Measurements from ENCODE around the gene ODF2.
A peak's percentile ranks its signal among the peaks of the same experiment; 100 is the strongest.
"Not testable (repeated sequence)": the region's sequence is repeated elsewhere in the genome, so short reads cannot be mapped to it uniquely, and the experiment has no call there.

Gene ODF2

GRCh38 chr9:128484686-128485413, 29.0 kb downstream of the ODF2 start:
- no peak for DNase-seq (ENCODE audit: low read depth)

- DNase-seq (ENCODE audit: low read depth), result no peak
Observed at GRCh38 chr9:128485414-128485855, 29.6 kb downstream of the ODF2 start.

- DNase-seq (ENCODE audit: low read depth), result no peak
Observed at GRCh38 chr9:128486201-128486600, 30.4 kb downstream of the ODF2 start.

- DNase-seq (ENCODE audit: low read depth), result no peak
Observed at GRCh38 chr9:128493424-128493823, 37.6 kb downstream of the ODF2 start.

- no peak for DNase-seq (ENCODE audit: low read depth)
Observed at GRCh38 chr9:128494108-128494745, 38.4 kb downstream of the ODF2 start.

- no peak for DNase-seq (ENCODE audit: low read depth)
Observed at GRCh38 chr9:128494746-128495129, 38.9 kb downstream of the ODF2 start.

- no peak for DNase-seq (ENCODE audit: low read depth)
Observed at GRCh38 chr9:128495296-128495695, 39.5 kb downstream of the ODF2 start.

GRCh38 chr9:128495804-128496417, 40.1 kb downstream of the ODF2 start:
- DNase-seq (ENCODE audit: low read depth), result no peak

- DNase-seq (ENCODE audit: low read depth), result no peak
Observed at GRCh38 chr9:128497824-128498610, 42.2 kb downstream of the ODF2 start.

- no peak for DNase-seq (ENCODE audit: low read depth)
Observed at GRCh38 chr9:128498911-128499310, 43.1 kb downstream of the ODF2 start.

GRCh38 chr9:128499920-128500319, 44.1 kb downstream of the ODF2 start:
- no peak for DNase-seq (ENCODE audit: low read depth)

GRCh38 chr9:128503415-128503825, 47.6 kb downstream of the ODF2 start:
- DNase-seq (ENCODE audit: low read depth), result not testable (repeated sequence)

- no peak for DNase-seq (ENCODE audit: low read depth)
Observed at GRCh38 chr9:128503870-128504269, 48.1 kb downstream of the ODF2 start.

GRCh38 chr9:128504485-128505413, 48.9 kb downstream of the ODF2 start, which contains the start of gene GLE1:
Gene GLE1 (plus strand): TSS chr9:128504719. CDS start chr9:128504806, 87 bp downstream.
- DNase-seq (ENCODE audit: low read depth), result peak; percentile 99

GRCh38 chr9:128505414-128505765, 49.6 kb downstream of the ODF2 start:
- DNase-seq (ENCODE audit: low read depth), result no peak

GRCh38 chr9:128505906-128506305, 50.1 kb downstream of the ODF2 start:
- not testable (repeated sequence) for DNase-seq (ENCODE audit: low read depth)

- no peak for DNase-seq (ENCODE audit: low read depth)
Observed at GRCh38 chr9:128512820-128513219, 57.0 kb downstream of the ODF2 start.

- DNase-seq (ENCODE audit: low read depth), result no peak
Observed at GRCh38 chr9:128521956-128522355, 66.2 kb downstream of the ODF2 start.

GRCh38 chr9:128523199-128523925, 67.6 kb downstream of the ODF2 start:
- no peak for DNase-seq (ENCODE audit: low read depth)

- no peak for DNase-seq (ENCODE audit: low read depth)
Observed at GRCh38 chr9:128526720-128527119, 70.9 kb downstream of the ODF2 start.

Measured in activated T-cell treated with anti-CD3 and anti-CD28 coated beads for 48 hours (primary cell).